ELF-1 (cell line): ENCODE results near the gene ODAD2.
A peak's percentile ranks its signal among the peaks of the same experiment; 100 is the strongest.
"Not testable (repeated sequence)": the region's sequence is repeated elsewhere in the genome, so short reads cannot be mapped to it uniquely, and the experiment has no call there.

Experiments
- DNase-seq: peaks from one replicate; pipeline ENCODE4 v3.0.0-alpha.2; 2016; ENCODE audit warnings: low read depth, low spot score

ODAD2 gene

DNA sequence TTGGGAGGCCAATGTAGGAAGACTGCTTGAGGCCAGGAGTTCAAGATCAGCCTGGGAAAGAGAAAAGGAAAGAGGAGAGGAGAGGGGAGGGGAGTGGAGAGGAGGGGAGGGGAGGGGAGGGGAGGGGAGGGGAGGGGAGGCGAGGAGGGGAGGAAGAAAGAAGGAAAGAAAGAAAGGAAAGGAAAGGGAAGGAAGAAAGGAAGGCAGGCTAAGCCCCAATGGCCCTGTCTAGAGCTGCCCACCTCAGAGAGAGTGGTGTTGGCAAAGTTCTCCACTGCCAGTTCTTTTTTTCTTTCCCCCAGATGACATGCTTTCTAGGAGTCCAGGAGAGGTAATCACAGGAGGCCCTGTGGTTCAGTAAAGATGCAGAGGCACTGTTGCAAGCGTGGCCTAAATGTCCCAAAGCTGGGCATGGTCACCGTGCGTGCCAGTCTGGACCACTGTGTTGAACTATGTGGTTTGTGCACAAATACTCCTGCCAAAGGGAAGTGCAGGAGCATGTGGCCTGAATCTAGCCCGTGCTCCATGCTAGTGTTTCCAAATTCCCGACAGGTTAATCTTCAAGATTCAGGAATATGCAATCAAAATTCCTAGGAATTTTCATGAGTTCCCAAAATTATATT is 39.7 kb downstream of the ODAD2 start:
- no peak for DNase-seq

- not testable (repeated sequence) for DNase-seq
Measured at GRCh38 chr10:27958383-27958782, 40.5 kb downstream of the ODAD2 start.

DNA sequence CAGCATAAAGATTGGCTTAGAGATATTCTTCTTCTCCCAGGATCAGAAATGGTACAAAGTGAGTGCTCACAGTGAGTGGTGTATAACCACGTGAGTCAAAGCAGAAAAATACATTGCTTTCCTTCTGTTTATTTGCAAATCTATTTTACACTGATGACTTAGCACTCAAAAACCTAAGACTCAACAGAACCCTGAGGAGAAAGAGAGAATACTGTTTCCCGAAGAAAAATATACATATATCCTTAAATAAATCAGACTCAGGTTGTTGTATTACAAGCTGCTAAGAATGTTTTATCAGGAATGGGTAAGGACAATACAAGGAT is 48.7 kb downstream of the ODAD2 start:
- no peak for DNase-seq

DNA sequence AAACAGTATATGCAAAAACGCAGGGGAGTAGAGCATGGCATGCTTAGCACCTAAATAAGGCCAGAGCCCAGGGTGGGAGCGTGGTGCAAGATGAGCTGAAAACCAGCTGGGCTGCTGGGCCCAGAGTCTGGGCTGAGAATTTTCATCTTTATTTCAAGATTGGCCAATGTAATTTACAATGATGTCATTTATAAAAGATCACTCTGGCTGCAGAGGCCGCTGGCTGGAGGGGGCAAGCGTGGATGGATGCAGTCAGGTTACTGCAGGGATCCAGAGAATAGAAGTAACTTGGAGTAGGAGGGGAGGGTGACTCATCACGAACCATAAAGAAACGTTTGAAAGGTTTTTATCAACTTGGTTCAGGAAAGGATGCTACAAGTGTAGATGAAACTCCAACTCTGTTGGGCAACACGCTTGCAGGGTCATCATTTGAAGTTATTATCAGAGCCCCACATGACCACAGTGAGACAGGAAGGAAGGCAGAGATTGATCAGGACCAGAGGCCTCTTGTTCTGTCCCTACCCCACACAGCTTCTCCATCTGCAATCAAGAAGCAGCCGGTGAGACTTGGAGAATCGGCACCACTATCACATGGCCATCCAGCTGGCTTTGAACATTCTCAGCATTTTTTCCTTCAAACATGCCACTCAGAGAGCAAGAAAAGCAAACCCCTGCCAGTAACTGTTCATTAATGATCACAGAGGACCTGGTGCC is 49.2 kb downstream of the ODAD2 start:
- DNase-seq: peak; percentile 5

GRCh38 chr10:27948186-27948585 is 50.7 kb downstream of the ODAD2 start:
- no peak for DNase-seq

GRCh38 chr10:27947540-27947939 is 51.3 kb downstream of the ODAD2 start:
- no peak for DNase-seq

DNA sequence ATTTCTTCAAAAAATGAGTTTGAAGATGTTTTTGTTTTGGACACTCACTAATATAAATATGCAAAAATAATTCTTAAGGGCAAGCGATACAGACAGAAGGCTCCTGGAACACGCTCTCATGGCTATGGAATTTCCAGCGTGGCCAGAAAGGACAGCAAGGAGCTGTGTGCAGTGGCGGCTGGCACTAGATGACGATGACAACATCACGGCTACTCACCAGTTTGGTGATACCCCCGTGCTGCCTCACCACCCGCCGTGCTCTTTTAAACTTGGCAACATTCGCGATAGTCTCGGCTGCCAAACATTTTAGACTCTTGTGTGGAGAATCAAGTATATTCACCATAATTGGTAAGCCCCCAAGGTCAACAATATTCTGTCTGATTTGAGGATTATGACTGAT is 54.9 kb downstream of the ODAD2 start:
- no peak for DNase-seq

DNA sequence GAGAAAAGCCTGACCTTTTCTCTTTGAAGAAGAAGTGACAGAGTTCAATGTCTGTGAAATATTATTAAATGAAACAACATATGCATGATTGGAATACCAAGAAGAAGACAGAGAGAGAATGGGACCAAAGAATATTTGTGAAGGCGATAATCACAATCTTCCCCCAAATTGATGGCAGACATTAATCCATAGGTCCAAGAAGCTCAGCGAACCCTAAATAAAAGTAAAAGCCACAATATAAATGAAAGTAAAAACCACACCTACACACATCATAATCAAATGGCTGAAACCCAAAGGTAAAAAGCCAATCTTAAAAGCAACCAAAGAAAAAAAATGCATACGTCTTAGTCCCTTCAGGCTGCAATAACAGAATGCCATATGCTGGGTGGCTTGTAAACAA is 84.0 kb downstream of the ODAD2 start:
- no peak for DNase-seq

- no peak for DNase-seq
Measured at GRCh38 chr10:27912231-27912630, 86.6 kb downstream of the ODAD2 start.

DNA sequence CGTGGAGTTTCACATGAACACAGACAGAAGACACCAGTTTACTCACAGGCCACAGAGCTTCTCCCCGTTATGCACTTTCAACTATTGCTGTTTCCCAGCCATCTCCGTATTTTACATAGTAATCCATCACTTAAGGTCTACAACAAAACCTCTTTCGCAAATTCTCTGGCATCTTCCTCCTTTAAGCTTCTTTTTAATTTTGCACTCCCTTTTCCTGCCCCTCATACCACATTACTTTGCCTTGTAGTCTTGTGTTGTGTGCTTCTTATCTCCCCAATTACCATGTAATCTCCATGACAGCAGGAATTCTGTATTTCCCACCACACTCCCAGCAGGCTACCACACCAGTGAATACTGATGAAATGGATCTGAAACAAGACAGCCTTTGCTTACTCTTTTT is 87.3 kb downstream of the ODAD2 start:
- DNase-seq: peak; percentile 34

DNA sequence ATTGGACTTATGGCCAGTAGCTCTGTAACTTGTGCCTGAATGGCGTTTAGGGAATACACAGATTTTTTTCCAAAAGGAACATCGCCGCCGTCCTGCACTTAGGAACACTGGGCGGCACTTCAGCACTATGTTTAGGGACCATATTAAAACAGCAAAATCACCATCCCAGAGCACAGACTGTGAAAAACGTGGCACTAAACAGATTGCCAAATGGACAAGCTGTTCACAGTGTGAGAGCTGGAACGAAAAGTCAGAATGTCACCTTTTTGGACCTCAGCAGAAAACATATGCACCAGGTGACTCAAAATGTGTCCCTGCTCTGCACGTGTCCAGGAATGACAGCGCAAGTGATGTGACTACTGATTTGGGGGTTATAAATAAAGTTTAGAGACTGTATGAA is 87.9 kb downstream of the ODAD2 start:
- DNase-seq: no peak

GRCh38 chr10:27908231-27908630 is 90.6 kb downstream of the ODAD2 start:
- no peak for DNase-seq

- DNase-seq: peak; percentile 77
Measured at GRCh38 chr10:27899485-27899884, 99.4 kb downstream of the ODAD2 start.

DNA sequence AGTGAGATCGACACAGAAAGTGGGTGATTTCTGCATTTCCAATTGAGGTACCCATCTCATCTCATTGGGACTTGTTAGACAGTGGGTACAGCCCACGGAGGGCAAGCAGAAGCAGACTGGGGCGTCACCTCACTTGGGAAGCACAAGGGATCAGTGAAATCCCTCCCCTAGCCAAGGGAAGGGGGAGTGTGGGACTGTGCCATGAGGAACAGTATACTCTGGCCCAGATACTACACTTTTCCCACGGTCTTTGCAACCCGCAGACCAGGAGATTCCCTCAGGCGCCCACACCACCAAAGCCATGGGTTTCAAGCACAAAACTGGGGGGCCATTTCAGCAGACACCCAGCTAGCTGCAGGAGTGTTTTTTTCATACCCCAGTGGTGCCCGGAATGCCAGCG is 99.8 kb downstream of the ODAD2 start:
- DNase-seq: no peak

DNA sequence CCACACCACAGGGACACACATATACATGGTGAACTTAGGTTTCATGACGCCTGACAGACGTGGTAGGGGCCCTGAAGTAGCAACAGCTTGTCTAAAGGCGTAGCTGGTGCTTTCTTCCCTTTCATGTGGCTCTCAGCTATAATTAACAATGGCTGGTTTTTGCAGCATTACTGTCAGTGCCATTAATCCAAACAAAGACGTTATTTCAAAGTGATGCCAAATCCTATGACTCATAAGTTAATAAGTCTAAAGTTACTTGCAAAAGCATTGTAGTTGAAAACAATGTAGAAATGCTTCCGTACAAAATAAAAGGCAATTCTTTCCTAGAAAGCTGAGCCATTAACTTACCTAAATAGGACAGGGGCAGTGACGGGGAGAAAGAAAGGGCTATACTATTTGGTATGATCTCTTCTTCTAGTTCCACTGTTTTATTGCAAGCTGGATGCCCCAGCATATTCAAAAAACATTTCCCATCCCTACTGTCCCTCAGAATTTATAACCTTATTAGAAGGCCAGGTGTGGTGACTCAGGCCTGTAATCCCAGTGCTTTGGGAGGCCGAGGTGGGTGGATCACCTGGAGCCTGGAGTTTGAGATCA is 105.4 kb downstream of the ODAD2 start:
- DNase-seq: no peak

- no peak for DNase-seq
Measured at GRCh38 chr10:27890971-27891370, 107.9 kb downstream of the ODAD2 start.

GRCh38 chr10:27889518-27889917 is 109.4 kb downstream of the ODAD2 start:
- DNase-seq: no peak

GRCh38 chr10:27884185-27884641 is 114.7 kb downstream of the ODAD2 start:
- DNase-seq: no peak

- no peak for DNase-seq
Measured at GRCh38 chr10:27878281-27878680, 120.6 kb downstream of the ODAD2 start.

- no peak for DNase-seq
Measured at GRCh38 chr10:27865221-27865635, 133.7 kb downstream of the ODAD2 start.

- DNase-seq: no peak
Measured at GRCh38 chr10:27861781-27862180, 137.1 kb downstream of the ODAD2 start.

- peak; percentile 8 for DNase-seq
Measured at GRCh38 chr10:27857616-27858015, 141.3 kb downstream of the ODAD2 start.

GRCh38 chr10:27844223-27844622 is 154.7 kb downstream of the ODAD2 start:
- DNase-seq: no peak
